ENCODE measurements around the gene SPTB. TPM values are rescaled to one million over a fixed set of nuclear protein-coding genes. Genes with fewer than 3 reads are reported as not detected.

SPTB gene
- total and polyA plus RNA-seq, 9 of the 15 experiments (the other 6 are each of a cell fraction or from before 2014, with no cell fraction given) = 0.21 to 45.9 (median 11.7) TPM

- TF ChIP-seq CBX1 (IDR thresholded peaks at IDR 0.05; ENCODE audit: low read depth) (no peak), SIX5 (IDR thresholded peaks at IDR 0.05; ENCODE audit: borderline replicate concordance in 1 of 2, insufficient read depth in 1 of 2, low read depth in 1 of 2, low read length in 2 of 2) (no peak), ZBTB7A (IDR thresholded peaks at IDR 0.05; ENCODE audit: borderline replicate concordance, control insufficient read depth, low read depth, low read length) (0 out of 2 replicates have a peak, but pooled peaks have one; percentile 6), HLTF (IDR thresholded peaks at IDR 0.05) (no peak), HDAC8 (tag; IDR thresholded peaks at IDR 0.05) (no peak), FOXP1 (CRISPR knock-in tag; IDR thresholded peaks at IDR 0.05) (no peak), SRSF9 (IDR thresholded peaks at IDR 0.05; ENCODE audit: borderline replicate concordance, low read depth, low read length) (no peak), E2F3 (CRISPR knock-in tag; IDR thresholded peaks at IDR 0.05) (no peak), KAT2B (IDR thresholded peaks at IDR 0.05; ENCODE audit: low read depth, low read length) (no peak), EHMT2 (IDR thresholded peaks at IDR 0.05) (no peak), XRCC3 (IDR thresholded peaks at IDR 0.05) (no peak), GATA2 (CRISPR knock-in tag; IDR thresholded peaks at IDR 0.05) (peak; percentile 67), ZNF143 (CRISPR knock-in tag; IDR thresholded peaks at IDR 0.05) (no peak), RFX1 (IDR thresholded peaks at IDR 0.05) (no peak), ZNF699 (CRISPR knock-in tag; IDR thresholded peaks at IDR 0.05; ENCODE audit: insufficient replicate concordance) (no peak), ZBTB49 (CRISPR knock-in tag; IDR thresholded peaks at IDR 0.05; ENCODE audit: borderline replicate concordance) (no peak), FOXM1 (IDR thresholded peaks at IDR 0.05; ENCODE audit: low read depth) (peak; percentile 59), FOXM1 (CRISPR knock-in tag; IDR thresholded peaks at IDR 0.05; ENCODE audit: low read depth) (no peak), PML (IDR thresholded peaks at IDR 0.05; ENCODE audit: low read length) (peak; percentile 82), HOXB6 (CRISPR knock-in tag; IDR thresholded peaks at IDR 0.05; ENCODE audit: borderline replicate concordance) (no peak), NR2F6 (CRISPR knock-in tag; IDR thresholded peaks at IDR 0.05) (no peak), ZFX (CRISPR knock-in tag; IDR thresholded peaks at IDR 0.05) (no peak), PHB2 (IDR thresholded peaks at IDR 0.05; ENCODE audit: low read depth) (peak; percentile 23; the same call in 1 of the 2 replicates), TRIM28 (IDR thresholded peaks at IDR 0.05) (no peak)
- TF ChIP-seq, protein P1, sequence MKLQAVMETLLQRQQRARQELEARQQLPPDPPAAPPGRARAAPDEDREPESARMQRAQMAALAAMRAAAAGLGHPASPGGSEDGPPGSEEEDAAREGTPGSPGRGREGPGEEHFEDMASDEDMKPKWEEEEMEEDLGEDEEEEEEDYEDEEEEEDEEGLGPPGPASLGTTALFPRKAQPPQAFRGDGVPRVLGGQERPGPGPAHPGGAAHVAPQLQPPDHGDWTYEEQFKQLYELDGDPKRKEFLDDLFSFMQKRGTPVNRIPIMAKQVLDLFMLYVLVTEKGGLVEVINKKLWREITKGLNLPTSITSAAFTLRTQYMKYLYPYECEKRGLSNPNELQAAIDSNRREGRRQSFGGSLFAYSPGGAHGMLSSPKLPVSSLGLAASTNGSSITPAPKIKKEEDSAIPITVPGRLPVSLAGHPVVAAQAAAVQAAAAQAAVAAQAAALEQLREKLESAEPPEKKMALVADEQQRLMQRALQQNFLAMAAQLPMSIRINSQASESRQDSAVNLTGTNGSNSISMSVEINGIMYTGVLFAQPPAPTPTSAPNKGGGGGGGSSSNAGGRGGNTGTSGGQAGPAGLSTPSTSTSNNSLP (IDR thresholded peaks at IDR 0.05; ENCODE audit: borderline replicate concordance, low read depth, low read length) = no peak
These were observed 37.6 kb downstream of the SPTB start (continued) for GRCh38 chr14:64841772-64842750.

Data from K562 (cell line).